CD4-positive, alpha-beta memory T cell (primary cell): ENCODE results near the gene OLA1. TPM values are rescaled to one million over a fixed set of nuclear protein-coding genes. Genes with fewer than 3 reads are reported as not detected.

ENCODE experiments used
- CTCF ChIA-PET: fragments of 350-600 bp; sonication (Branson Sonifier 250); formaldehyde crosslinking; loops from one replicate; lab custom pipeline; 2021; ENCODE audit warnings: inconsistent platforms; ENCODE audit not compliant: partially characterized antibody; lab: Charles Lee
- POLR2A ChIA-PET: fragments of 350-600 bp; sonication (Branson Sonifier 250); formaldehyde crosslinking; loops from one replicate; lab custom pipeline; 2021; ENCODE audit not compliant: partially characterized antibody; lab: Charles Lee
- DNase-seq, 5 donors: peaks; one replicate each; pipeline versions ENCODE4 v3.0.0 to v3.0.0-alpha.2; 2020 to 2022; ENCODE audit warnings: mixed read lengths in 1 of 5
- H3K27ac ChIP-seq: one replicate; pipeline ENCODE4 v1.7.0; 2013; ENCODE audit warnings: low read depth, low read length
- H3K27me3 ChIP-seq: 2 replicates; pipeline ENCODE4 v1.7.0; 2013; ENCODE audit warnings: mild to moderate bottlenecking, low read length, moderate library complexity; ENCODE audit not compliant: insufficient read depth
- H3K36me3 ChIP-seq: 2 replicates; pipeline ENCODE4 v1.7.0; 2013; ENCODE audit warnings: mild to moderate bottlenecking, low read length, moderate library complexity; ENCODE audit not compliant: insufficient read depth
- H3K4me1 ChIP-seq: 2 replicates; pipeline ENCODE4 v1.7.0; 2013; ENCODE audit warnings: mild to moderate bottlenecking, low read length, moderate library complexity; ENCODE audit not compliant: insufficient read depth
- H3K4me3 ChIP-seq, 2 donors: one replicate each; pipeline ENCODE4 v1.7.0; 2013; ENCODE audit warnings: low read length in 2 of 2, mild to moderate bottlenecking in 1 of 2
- H3K9me3 ChIP-seq, 2 donors: one replicate each; pipeline ENCODE4 v1.7.0; 2013; ENCODE audit warnings: low read length in 2 of 2, control low read depth in 1 of 2; ENCODE audit not compliant: control insufficient read depth in 1 of 2
- H3K27ac Mint-ChIP-seq, 7 donors: one replicate each; pipeline ENCODE4 v1.8.0; 2020 to 2021; ENCODE audit warnings: mixed read lengths in 7 of 7, mild to moderate bottlenecking in 6 of 7, inconsistent platforms in 3 of 7, moderate library complexity in 3 of 7
- H3K27me3 Mint-ChIP-seq, 2 donors: one replicate each; pipeline ENCODE4 v1.8.0; 2020 to 2021; ENCODE audit warnings: mixed read lengths in 2 of 2
- H3K36me3 Mint-ChIP-seq, 2 donors: one replicate each; pipeline ENCODE4 v1.8.0; 2020 to 2021; ENCODE audit warnings: mixed read lengths in 2 of 2, inconsistent platforms in 1 of 2, mild to moderate bottlenecking in 1 of 2
- H3K4me1 Mint-ChIP-seq, 4 donors: one replicate each; pipeline ENCODE4 v1.8.0; 2020 to 2021; ENCODE audit warnings: mixed read lengths in 4 of 4, mild to moderate bottlenecking in 1 of 4
- H3K4me3 Mint-ChIP-seq, 8 donors: one replicate each; pipeline ENCODE4 v1.8.0; 2020 to 2021; ENCODE audit warnings: mixed read lengths in 8 of 8, mild to moderate bottlenecking in 7 of 8, moderate library complexity in 6 of 8, inconsistent platforms in 3 of 8
- H3K9me3 Mint-ChIP-seq, 8 donors: one replicate each; pipeline ENCODE4 v1.8.0; 2020 to 2021; ENCODE audit warnings: mixed read lengths in 8 of 8, mild to moderate bottlenecking in 5 of 8, inconsistent platforms in 3 of 8, moderate library complexity in 1 of 8
- intact Hi-C: fragments of 100-400 bp; cut with micrococcal nuclease; formaldehyde crosslinking; loops from one replicate; pipeline ENCODE4 v1.15.1; 2023
- polyA plus RNA-seq, 2 donors: library from polyadenylated mRNA; unstranded; fragments of 300-500 nt; fragmentation: Illumina TruSeq; gene quantifications; one replicate each; pipeline ENCODE4 v1.2.3, GENCODE V29; 2021
- total RNA-seq, 2 experiments: library from RNA; stranded (reverse); gene quantifications; one replicate each; pipeline ENCODE4 v1.2.3, GENCODE V29; 2021

The OLA1 gene
- total and polyA plus RNA-seq, 4 experiments from 2014 or later, result 31.1 to 77.1 (median 43.9) TPM

- Mint-ChIP-seq H3K9me3 (no peaks in the 10 kb centered on the region), H3K4me1 (peaks cover 8 to 9% (median 8%) of the 10 kb centered on the region in 4 donors), H3K36me3 (no peaks in the 10 kb centered on the region), H3K4me3 (no peak overlapping the region), H3K27me3 (peaks cover 1 to 3% of the 10 kb centered on the region in 2 donors), H3K27ac (no peak overlapping the region)
- DNase-seq, result no peak
- Histone ChIP-seq H3K4me3 (no peak overlapping the region), H3K4me1 (peaks cover 10% of the 10 kb centered on the region), H3K27ac (no peak overlapping the region), H3K9me3 (no peaks in the 10 kb centered on the region), H3K36me3 (no peaks in the 10 kb centered on the region), H3K27me3 (no peaks in the 10 kb centered on the region)
- POLR2A ChIA-PET, result no interaction called here
- CTCF ChIA-PET, result no interaction called here
- intact Hi-C loops, result no loop called here
Observed at GRCh38 chr2:174035117-174035635, 213.2 kb downstream of the OLA1 start.

- H3K4me3 ChIP-seq, result no peak overlapping the region
- Mint-ChIP-seq H3K27ac (no peak overlapping the region), H3K36me3 (no peaks in the 10 kb centered on the region), H3K27me3 (peaks cover 1 to 2% of the 10 kb centered on the region in 2 donors), H3K4me1 (no peaks in the 10 kb centered on the region), H3K9me3 (no peaks in the 10 kb centered on the region), H3K4me3 (no peak overlapping the region)
- CTCF ChIA-PET, result no interaction called here
- H3K4me1 ChIP-seq, result no peaks in the 10 kb centered on the region
- H3K9me3 ChIP-seq, result no peaks in the 10 kb centered on the region
- intact Hi-C loops, result no loop called here
- POLR2A ChIA-PET, result no interaction called here
- H3K27ac ChIP-seq, result no peak overlapping the region
- H3K27me3 ChIP-seq, result no peaks in the 10 kb centered on the region
- H3K36me3 ChIP-seq, result no peaks in the 10 kb centered on the region
- DNase-seq, result no peak
Observed at GRCh38 chr2:174033163-174033550, 215.2 kb downstream of the OLA1 start.

- no peaks in the 10 kb centered on the region for H3K4me1 ChIP-seq
- Mint-ChIP-seq H3K4me1 (no peaks in the 10 kb centered on the region), H3K36me3 (no peaks in the 10 kb centered on the region), H3K4me3 (no peak overlapping the region), H3K27me3 (peaks cover 0 to 2% of the 10 kb centered on the region in 2 donors), H3K9me3 (no peaks in the 10 kb centered on the region), H3K27ac (no peak overlapping the region)
- H3K27ac ChIP-seq, result no peak overlapping the region
- no peak for DNase-seq
- intact Hi-C loops, result no loop called here
- POLR2A ChIA-PET, result no interaction called here
- H3K27me3 ChIP-seq, result no peaks in the 10 kb centered on the region
- no peaks in the 10 kb centered on the region for H3K36me3 ChIP-seq
- no peak overlapping the region for H3K4me3 ChIP-seq
- no peaks in the 10 kb centered on the region for H3K9me3 ChIP-seq
- CTCF ChIA-PET, result interaction anchor here (0.6 kb wide), 1 partner anchor 148 kb away, joined by 3 read pairs; no protein-coding TSS in a partner anchor
Observed at GRCh38 chr2:174031226-174031625, 217.1 kb downstream of the OLA1 start.

GRCh38 chr2:174028935-174029334, 219.4 kb downstream of the OLA1 start:
- Mint-ChIP-seq H3K36me3 (no peaks in the 10 kb centered on the region), H3K27ac (no peak overlapping the region), H3K9me3 (no peaks in the 10 kb centered on the region), H3K4me3 (no peak overlapping the region), H3K4me1 (peaks cover 0 to 3% (median 0%) of the 10 kb centered on the region in 4 donors), H3K27me3 (no peaks in the 10 kb centered on the region)
- Histone ChIP-seq H3K4me3 (no peak overlapping the region), H3K4me1 (no peaks in the 10 kb centered on the region), H3K27ac (no peak overlapping the region), H3K9me3 (no peaks in the 10 kb centered on the region), H3K36me3 (no peaks in the 10 kb centered on the region), H3K27me3 (no peaks in the 10 kb centered on the region)
- intact Hi-C loops, result no loop called here
- ChIA-PET POLR2A (no interaction called here), CTCF (no interaction called here)
- no peak for DNase-seq

GRCh38 chr2:174027956-174028355, 220.4 kb downstream of the OLA1 start:
- Histone ChIP-seq H3K27me3 (no peaks in the 10 kb centered on the region), H3K27ac (no peak overlapping the region), H3K9me3 (no peaks in the 10 kb centered on the region), H3K36me3 (no peaks in the 10 kb centered on the region), H3K4me3 (no peak overlapping the region), H3K4me1 (no peaks in the 10 kb centered on the region)
- peak overlapping the region in 1 of 7 donors; percentile 62 for H3K27ac Mint-ChIP-seq
- DNase-seq, result no peak
- H3K9me3 Mint-ChIP-seq, result no peaks in the 10 kb centered on the region
- intact Hi-C loops, result no loop called here
- peaks cover 0 to 3% (median 0%) of the 10 kb centered on the region in 4 donors for H3K4me1 Mint-ChIP-seq
- no peak overlapping the region for H3K4me3 Mint-ChIP-seq
- no peaks in the 10 kb centered on the region for H3K36me3 Mint-ChIP-seq
- ChIA-PET POLR2A (no interaction called here), CTCF (interaction anchor here (0.8 to 1.4 kb wide), 2 partner anchors 9 to 144 kb away, joined by 3 read pairs; no protein-coding TSS in a partner anchor)
- H3K27me3 Mint-ChIP-seq, result no peaks in the 10 kb centered on the region

GRCh38 chr2:174026122-174026845, 222.0 kb downstream of the OLA1 start:
- intact Hi-C loops, result no loop called here
- no peaks in the 10 kb centered on the region for H3K9me3 ChIP-seq
- no peak overlapping the region for H3K27ac Mint-ChIP-seq
- H3K36me3 ChIP-seq, result no peaks in the 10 kb centered on the region
- no peaks in the 10 kb centered on the region for H3K4me1 ChIP-seq
- H3K36me3 Mint-ChIP-seq, result no peaks in the 10 kb centered on the region
- H3K4me1 Mint-ChIP-seq, result peaks cover 0 to 3% (median 0%) of the 10 kb centered on the region in 4 donors
- no peaks in the 10 kb centered on the region for H3K27me3 Mint-ChIP-seq
- H3K27me3 ChIP-seq, result no peaks in the 10 kb centered on the region
- no peaks in the 10 kb centered on the region for H3K9me3 Mint-ChIP-seq
- H3K4me3 ChIP-seq, result no peak overlapping the region
- no peak overlapping the region for H3K27ac ChIP-seq
- H3K4me3 Mint-ChIP-seq, result no peak overlapping the region
- POLR2A ChIA-PET, result no interaction called here
- no peak for DNase-seq
- CTCF ChIA-PET, result no interaction called here

GRCh38 chr2:174025271-174026121, 222.8 kb downstream of the OLA1 start:
- H3K36me3 Mint-ChIP-seq, result no peaks in the 10 kb centered on the region
- POLR2A ChIA-PET, result interaction anchor here (1.3 kb wide), 1 partner anchor 61 kb away, joined by 3 read pairs; no protein-coding TSS in a partner anchor
- H3K27me3 Mint-ChIP-seq, result no peaks in the 10 kb centered on the region
- no peaks in the 10 kb centered on the region for H3K36me3 ChIP-seq
- H3K9me3 Mint-ChIP-seq, result no peaks in the 10 kb centered on the region
- CTCF ChIA-PET, result no interaction called here
- intact Hi-C loops, result no loop called here
- H3K9me3 ChIP-seq, result no peaks in the 10 kb centered on the region
- no peak overlapping the region for H3K4me3 ChIP-seq
- no peak overlapping the region for H3K27ac Mint-ChIP-seq
- H3K27me3 ChIP-seq, result no peaks in the 10 kb centered on the region
- DNase-seq, result no peak
- no peaks in the 10 kb centered on the region for H3K4me1 ChIP-seq
- H3K4me3 Mint-ChIP-seq, result no peak overlapping the region
- no peak overlapping the region for H3K27ac ChIP-seq
- H3K4me1 Mint-ChIP-seq, result peaks cover 0 to 3% (median 0%) of the 10 kb centered on the region in 4 donors
